ENCODE results near the gene CCDC85B. TPM values are rescaled to one million over a fixed set of nuclear protein-coding genes. Genes with fewer than 3 reads are reported as not detected.
A peak's percentile ranks its signal among the peaks of the same experiment; 100 is the strongest.

Gene CCDC85B
- total RNA-seq (2022) (26.6 and 30.2 TPM in 2 replicates), Bru-seq, nascent RNA (percentile 42 among the genes with signal in this experiment), BruChase-seq, experiment 1, labeled RNA remaining after a 6-hour chase (percentile 73 among the genes with signal in this experiment), BruChase-seq, experiment 2, labeled RNA remaining after a 2-hour chase (percentile 54 among the genes with signal in this experiment)
- long read RNA-seq, transcript CCDC85B-201 (1 exons, 1,524 nt): major isoform, 115 of 115 reads
- long read RNA-seq, partial matches to known transcripts: 0 of 115 reads
- long read RNA-seq, other reads (novel, unspliced or antisense): 0 of 115 reads

DNA sequence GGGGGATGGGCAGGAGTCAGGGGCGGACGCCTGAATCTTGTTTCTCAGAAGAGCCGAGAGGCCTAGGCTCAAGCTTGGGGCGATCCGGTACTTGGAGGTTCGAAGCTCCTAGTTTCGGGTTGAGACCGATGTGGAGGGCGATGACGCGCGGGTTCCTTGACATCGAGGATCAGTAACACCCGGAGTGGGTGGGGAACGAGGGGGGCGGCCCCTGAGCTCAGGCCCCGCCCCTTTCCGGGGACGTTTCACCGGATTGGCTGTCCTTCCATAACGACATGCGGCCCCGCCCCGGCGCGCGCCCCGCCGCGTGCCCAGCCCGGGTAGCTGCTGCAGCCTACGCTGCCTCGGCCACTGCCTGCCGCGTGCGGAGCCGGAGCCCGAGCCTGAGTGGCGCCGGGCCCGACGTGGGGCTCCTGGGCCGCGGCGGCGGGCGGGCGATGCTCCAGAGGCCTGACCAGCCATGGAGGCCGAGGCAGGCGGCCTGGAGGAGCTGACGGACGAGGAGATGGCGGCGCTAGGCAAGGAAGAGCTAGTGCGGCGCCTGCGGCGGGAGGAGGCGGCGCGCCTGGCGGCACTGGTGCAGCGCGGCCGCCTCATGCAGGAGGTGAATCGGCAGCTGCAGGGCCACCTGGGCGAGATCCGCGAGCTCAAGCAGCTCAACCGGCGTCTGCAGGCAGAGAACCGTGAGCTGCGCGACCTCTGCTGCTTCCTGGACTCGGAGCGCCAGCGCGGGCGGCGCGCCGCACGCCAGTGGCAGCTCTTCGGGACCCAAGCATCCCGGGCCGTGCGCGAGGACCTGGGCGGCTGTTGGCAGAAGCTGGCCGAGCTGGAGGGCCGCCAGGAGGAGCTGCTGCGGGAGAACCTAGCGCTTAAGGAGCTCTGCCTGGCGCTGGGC is at the start of gene CCDC85B:
Gene CCDC85B (plus strand): TSS at position 350 of the 895 bp plus-strand sequence. CDS start 111 bp downstream, at position 461.
- H3K27ac Mint-ChIP-seq (ENCODE audit: unreplicated experiment): peak within 1 kb of the TSS; percentile 92
- H3K27me3 Mint-ChIP-seq (ENCODE audit: unreplicated experiment): no peaks in the 10 kb centered on the region
- TF ChIP-seq, protein P1, sequence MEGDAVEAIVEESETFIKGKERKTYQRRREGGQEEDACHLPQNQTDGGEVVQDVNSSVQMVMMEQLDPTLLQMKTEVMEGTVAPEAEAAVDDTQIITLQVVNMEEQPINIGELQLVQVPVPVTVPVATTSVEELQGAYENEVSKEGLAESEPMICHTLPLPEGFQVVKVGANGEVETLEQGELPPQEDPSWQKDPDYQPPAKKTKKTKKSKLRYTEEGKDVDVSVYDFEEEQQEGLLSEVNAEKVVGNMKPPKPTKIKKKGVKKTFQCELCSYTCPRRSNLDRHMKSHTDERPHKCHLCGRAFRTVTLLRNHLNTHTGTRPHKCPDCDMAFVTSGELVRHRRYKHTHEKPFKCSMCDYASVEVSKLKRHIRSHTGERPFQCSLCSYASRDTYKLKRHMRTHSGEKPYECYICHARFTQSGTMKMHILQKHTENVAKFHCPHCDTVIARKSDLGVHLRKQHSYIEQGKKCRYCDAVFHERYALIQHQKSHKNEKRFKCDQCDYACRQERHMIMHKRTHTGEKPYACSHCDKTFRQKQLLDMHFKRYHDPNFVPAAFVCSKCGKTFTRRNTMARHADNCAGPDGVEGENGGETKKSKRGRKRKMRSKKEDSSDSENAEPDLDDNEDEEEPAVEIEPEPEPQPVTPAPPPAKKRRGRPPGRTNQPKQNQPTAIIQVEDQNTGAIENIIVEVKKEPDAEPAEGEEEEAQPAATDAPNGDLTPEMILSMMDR (IDR thresholded peaks at IDR 0.05; ENCODE audit: unreplicated experiment): no peak
- H3K36me3 Mint-ChIP-seq (ENCODE audit: insufficient read depth, unreplicated experiment): peaks cover 90% of the 10 kb centered on the region
- no peaks in the 10 kb centered on the region for H3K9me3 Mint-ChIP-seq (ENCODE audit: low read depth, unreplicated experiment)
- peak; percentile 97 for DNase-seq
- H3K4me3 Mint-ChIP-seq (ENCODE audit: low read depth, unreplicated experiment): peak within 1 kb of the TSS; percentile 83
- CTCF ChIA-PET: interaction anchor here (0.6 to 2.1 kb wide), 15 partner anchors 8 to 184 kb away, joined by 3 to 8 read pairs (median 4); partner anchors contain the start of genes BANF1, EIF1AD, FOSL1 and MUS81
- BruUV-seq (replicated peaks): no TSS peak
- intact Hi-C loops (cut with micrococcal nuclease; ENCODE audit: unreplicated experiment): no loop called here
- peaks cover 54% of the 10 kb centered on the region for H3K4me1 Mint-ChIP-seq (ENCODE audit: low read depth, unreplicated experiment)

DNA sequence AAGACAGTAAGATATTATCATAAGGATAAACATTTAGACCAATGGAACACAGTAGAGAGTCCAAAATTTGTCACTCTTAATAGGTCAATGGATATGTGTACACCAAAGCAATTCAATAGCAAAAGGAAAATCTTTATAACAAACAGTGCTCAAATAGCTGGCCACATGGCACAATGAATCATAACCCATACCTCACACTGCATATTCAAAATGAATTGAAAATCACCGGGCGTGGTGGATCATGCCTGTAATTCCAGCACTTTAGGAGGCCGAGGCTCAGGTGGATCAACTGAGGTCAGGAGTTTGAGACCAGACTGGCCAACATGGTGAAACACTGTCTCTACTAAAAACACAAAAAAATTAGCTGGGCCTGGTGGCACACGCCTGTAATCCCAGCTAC is 48.3 kb upstream of the CCDC85B start:
- no peak overlapping the region for H3K27ac Mint-ChIP-seq (ENCODE audit: unreplicated experiment)
- CTCF ChIA-PET: interaction anchor here (0.7 kb wide), 1 partner anchor 12 kb away, joined by 10 read pairs; no protein-coding TSS in a partner anchor
- H3K9me3 Mint-ChIP-seq (ENCODE audit: low read depth, unreplicated experiment): peaks cover 2% of the 10 kb centered on the region

DNA sequence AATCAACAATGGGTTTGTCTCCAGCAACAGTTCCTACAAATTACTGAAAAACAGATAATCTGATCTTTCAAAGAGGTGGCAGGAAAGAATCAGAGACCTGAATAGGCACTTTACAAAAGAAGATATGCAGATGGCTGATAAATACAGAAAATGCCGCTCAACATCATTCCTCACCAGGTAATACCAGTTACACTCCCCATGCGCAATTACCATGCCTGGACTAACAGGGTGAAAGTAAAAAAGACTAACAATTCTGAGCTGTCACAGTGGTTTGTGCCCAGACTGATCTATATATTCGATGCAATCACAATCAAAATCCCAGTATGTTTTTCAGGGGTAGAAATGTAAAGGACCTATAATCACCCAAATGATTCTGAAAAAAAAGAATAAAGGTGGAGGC is 46.7 kb upstream of the CCDC85B start:
- Mint-ChIP-seq H3K4me1 (ENCODE audit: low read depth, unreplicated experiment) (no peaks in the 10 kb centered on the region), H3K4me3 (ENCODE audit: low read depth, unreplicated experiment) (no peak overlapping the region), H3K9me3 (ENCODE audit: low read depth, unreplicated experiment) (no peaks in the 10 kb centered on the region), H3K27ac (ENCODE audit: unreplicated experiment) (no peak overlapping the region), H3K36me3 (ENCODE audit: insufficient read depth, unreplicated experiment) (peaks cover 16% of the 10 kb centered on the region), H3K27me3 (ENCODE audit: unreplicated experiment) (no peaks in the 10 kb centered on the region)
- CTCF ChIA-PET: interaction anchor here (0.6 kb wide), 1 partner anchor 165 kb away, joined by 3 read pairs; no protein-coding TSS in a partner anchor
- no TSS peak for BruUV-seq (replicated peaks)
- no peak for DNase-seq
- TF ChIP-seq, protein P1 (IDR thresholded peaks at IDR 0.05; ENCODE audit: unreplicated experiment): no peak
- intact Hi-C loops (cut with micrococcal nuclease; ENCODE audit: unreplicated experiment): no loop called here

More for the DNA sequence above, 48.3 kb upstream of the CCDC85B start:
- Mint-ChIP-seq H3K4me1 (ENCODE audit: low read depth, unreplicated experiment) (no peaks in the 10 kb centered on the region), H3K36me3 (ENCODE audit: insufficient read depth, unreplicated experiment) (peaks cover 7% of the 10 kb centered on the region), H3K4me3 (ENCODE audit: low read depth, unreplicated experiment) (no peak overlapping the region), H3K27me3 (ENCODE audit: unreplicated experiment) (no peaks in the 10 kb centered on the region)
- no TSS peak for BruUV-seq (replicated peaks)
- intact Hi-C loops (cut with micrococcal nuclease; ENCODE audit: unreplicated experiment): no loop called here
- DNase-seq: no peak
- TF ChIP-seq, protein P1 (IDR thresholded peaks at IDR 0.05; ENCODE audit: unreplicated experiment): no peak

DNA sequence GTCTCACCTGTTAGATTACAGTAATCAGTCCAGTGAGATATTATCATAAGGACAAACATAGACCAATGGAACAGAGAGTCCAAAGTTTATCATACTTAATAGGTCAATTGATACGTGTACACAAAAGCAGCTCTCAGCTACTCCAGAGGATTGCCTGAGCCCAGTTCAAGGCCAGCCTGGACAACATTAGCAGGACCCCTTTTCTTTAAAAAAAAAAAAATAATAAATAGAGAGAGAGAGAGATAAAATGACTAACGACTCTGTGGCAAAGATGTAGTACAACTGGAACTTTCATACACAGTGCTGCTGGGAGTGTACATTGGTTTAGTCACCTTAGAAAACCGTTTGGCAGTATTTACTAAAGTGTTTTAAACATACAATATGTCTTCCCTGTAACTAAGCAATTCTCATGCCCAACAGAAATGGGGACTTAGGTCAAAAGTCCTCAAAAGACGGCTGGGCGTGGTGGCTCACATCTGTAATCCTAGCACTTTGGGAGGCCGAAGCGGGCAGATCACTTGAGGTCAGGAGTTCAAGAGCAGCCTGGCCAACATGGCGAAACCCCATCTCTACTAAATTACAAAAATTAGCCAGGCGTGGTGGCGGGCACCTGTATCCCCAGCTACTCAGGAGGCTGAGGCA is 46.1 kb upstream of the CCDC85B start:
- H3K9me3 Mint-ChIP-seq (ENCODE audit: low read depth, unreplicated experiment): no peaks in the 10 kb centered on the region
- CTCF ChIA-PET: interaction anchor here (0.6 kb wide), 1 partner anchor 165 kb away, joined by 3 read pairs; no protein-coding TSS in a partner anchor
- no peaks in the 10 kb centered on the region for H3K27me3 Mint-ChIP-seq (ENCODE audit: unreplicated experiment)
- TF ChIP-seq, protein P1 (IDR thresholded peaks at IDR 0.05; ENCODE audit: unreplicated experiment): no peak
- H3K36me3 Mint-ChIP-seq (ENCODE audit: insufficient read depth, unreplicated experiment): peaks cover 20% of the 10 kb centered on the region
- no peak for DNase-seq
- BruUV-seq (replicated peaks): no TSS peak
- no peak overlapping the region for H3K27ac Mint-ChIP-seq (ENCODE audit: unreplicated experiment)
- H3K4me3 Mint-ChIP-seq (ENCODE audit: low read depth, unreplicated experiment): no peak overlapping the region
- no peaks in the 10 kb centered on the region for H3K4me1 Mint-ChIP-seq (ENCODE audit: low read depth, unreplicated experiment)
- intact Hi-C loops (cut with micrococcal nuclease; ENCODE audit: unreplicated experiment): no loop called here

All from Calu3 (cell line).